Left lung (tissue), 10 donors: Measurements from ENCODE around the gene NFIC. TPM values are rescaled to one million over a fixed set of nuclear protein-coding genes. Genes with fewer than 3 reads are reported as not detected.

Experiments
- ATAC-seq: fragments of 200-7000 bp; cut with Tn5 transposase; one replicate; pipeline ENCODE4 v1.9.1; 2020; ENCODE audit warnings: moderate library complexity
- DNase-seq, 4 donors: peaks; one replicate each; pipeline ENCODE4 v3.0.0-alpha.2; 2013 to 2020
- H3K27ac ChIP-seq, 2 donors: fragments of 200-600 bp; sonication (generic) in 1 of 2; one replicate each; pipeline versions ENCODE4 v1.5.0 to v1.8.0; 2020 to 2021
- H3K27me3 ChIP-seq, 2 donors: fragments of 200-600 bp; sonication (generic) in 1 of 2; one replicate each; pipeline versions ENCODE4 v1.5.0 to v1.8.0; 2020 to 2021
- H3K36me3 ChIP-seq, 2 donors: fragments of 200-600 bp; sonication (generic) in 1 of 2; one replicate each; pipeline versions ENCODE4 v1.5.0 to v1.8.0; 2020 to 2021
- H3K4me1 ChIP-seq, 2 donors: fragments of 200-600 bp; one replicate each; pipeline ENCODE4 v1.8.0; 2021
- H3K4me3 ChIP-seq, 2 donors: fragments of 200-600 bp; sonication (generic) in 1 of 2; one replicate each; pipeline versions ENCODE4 v1.5.0 to v1.8.0; 2020 to 2021; ENCODE audit warnings: mild to moderate bottlenecking in 1 of 2
- H3K9me3 ChIP-seq, 2 donors: fragments of 200-600 bp; sonication (generic) in 1 of 2; one replicate each; pipeline versions ENCODE4 v1.5.0 to v1.8.0; 2020 to 2021
- CTCF ChIP-seq, 2 donors: fragments of 200-600 bp; sonication (generic) in 1 of 2; IDR thresholded peaks; one replicate each; pipeline versions ENCODE4 v1.5.0 to v1.8.0; 2021; ENCODE audit warnings: antibody characterized with exemption in 2 of 2
- intact Hi-C, 2 donors: fragments of 100-400 bp; cut with DNase I; formaldehyde crosslinking; loops; one replicate each; pipeline versions ENCODE4 v1.11.2 to v1.14.2; 2022
- polyA plus RNA-seq, 6 donors: library from polyadenylated mRNA; unstranded; fragments of 120-200 nt; gene quantifications; one replicate each; pipeline ENCODE4 v1.2.1, GENCODE V29; 2013; ENCODE audit not compliant: insufficient read length in 6 of 6
- total RNA-seq, 2 donors: library from RNA; stranded (reverse); fragmentation: NEBNext Ultra II Directional; extraction: Animal tissue kit (Norgen Biotek cat#: 25700); gene quantifications; one replicate each; pipeline ENCODE4 v1.2.1, GENCODE V29; 2021
- donor health status: DM: no; HTN: yes; CAD: no.
- donor health status: DM: no; HTN: no; CAD: no.

Gene NFIC
- total and polyA plus RNA-seq, 8 donors = 37.2 to 163 (median 55.7) TPM

GRCh38 chr19:3369337-3370213, 3.2 kb downstream of the NFIC start:
- H3K36me3 ChIP-seq = no peaks in the 10 kb centered on the region
- intact Hi-C loops = no loop called here
- DNase-seq = peak in 3 of 4 donors; percentile 51 to 92 (median 77)
- H3K9me3 ChIP-seq = no peaks in the 10 kb centered on the region
- peak overlapping the region; percentile 90 to 92 for H3K27ac ChIP-seq
- H3K4me3 ChIP-seq = peak overlapping the region; percentile 25 to 82
- no peak for TF ChIP-seq CTCF (IDR thresholded peaks at IDR 0.05)
- no peaks in the 10 kb centered on the region for H3K27me3 ChIP-seq
- peak; percentile 55 for ATAC-seq
- H3K4me1 ChIP-seq = peaks cover 26 to 75% of the 10 kb centered on the region in 2 donors

GRCh38 chr19:3370214-3370720, 3.9 kb downstream of the NFIC start:
- intact Hi-C loops = no loop called here
- H3K27ac ChIP-seq = peak overlapping the region; percentile 90 to 92
- H3K4me1 ChIP-seq = peaks cover 23 to 75% of the 10 kb centered on the region in 2 donors
- ATAC-seq = no peak
- H3K4me3 ChIP-seq = peak overlapping the region; percentile 25 to 82
- H3K27me3 ChIP-seq = no peaks in the 10 kb centered on the region
- no peak for DNase-seq
- H3K9me3 ChIP-seq = no peaks in the 10 kb centered on the region
- no peak for TF ChIP-seq CTCF (IDR thresholded peaks at IDR 0.05)
- H3K36me3 ChIP-seq = no peaks in the 10 kb centered on the region

- H3K4me1 ChIP-seq = peaks cover 17 to 76% of the 10 kb centered on the region in 2 donors
- H3K27ac ChIP-seq = peak overlapping the region; percentile 90 to 92
- no peak for DNase-seq
- H3K27me3 ChIP-seq = no peaks in the 10 kb centered on the region
- peak overlapping the region in 1 of 2 donors; percentile 82 for H3K4me3 ChIP-seq
- no peaks in the 10 kb centered on the region for H3K9me3 ChIP-seq
- TF ChIP-seq CTCF (IDR thresholded peaks at IDR 0.05) = no peak
- intact Hi-C loops = no loop called here
- ATAC-seq = no peak
- H3K36me3 ChIP-seq = no peaks in the 10 kb centered on the region
Measured at GRCh38 chr19:3370728-3371591, 4.6 kb downstream of the NFIC start.

GRCh38 chr19:3372413-3372812, 6.0 kb downstream of the NFIC start:
- intact Hi-C loops = no loop called here
- H3K27ac ChIP-seq = peak overlapping the region in 1 of 2 donors; percentile 41
- no peak for ATAC-seq

More at GRCh38 chr19:3372413-3372812, 6.0 kb downstream of the NFIC start:
- H3K4me1 ChIP-seq = peaks cover 17 to 76% of the 10 kb centered on the region in 2 donors
- no peaks in the 10 kb centered on the region for H3K9me3 ChIP-seq
- no peak overlapping the region for H3K4me3 ChIP-seq
- H3K27me3 ChIP-seq = no peaks in the 10 kb centered on the region
- DNase-seq = no peak
- H3K36me3 ChIP-seq = no peaks in the 10 kb centered on the region
- TF ChIP-seq CTCF (IDR thresholded peaks at IDR 0.05) = no peak
